CD4-positive, alpha-beta T cell treated with Interleukin-10 for 1 hour (primary cell): ENCODE results near the gene GRIA3.
"Not testable (repeated sequence)": the region's sequence is repeated elsewhere in the genome, so short reads cannot be mapped to it uniquely, and the experiment has no call there.

Experiments
- DNase-seq: peaks from one replicate; pipeline ENCODE4 v3.0.0-alpha.2; 2020

Gene GRIA3

GRCh38 chrX:123277347-123277746 is 93.3 kb downstream of the GRIA3 start:
- DNase-seq = no peak

- DNase-seq = no peak
Observed at GRCh38 chrX:123277821-123278220, 93.7 kb downstream of the GRIA3 start.

DNA sequence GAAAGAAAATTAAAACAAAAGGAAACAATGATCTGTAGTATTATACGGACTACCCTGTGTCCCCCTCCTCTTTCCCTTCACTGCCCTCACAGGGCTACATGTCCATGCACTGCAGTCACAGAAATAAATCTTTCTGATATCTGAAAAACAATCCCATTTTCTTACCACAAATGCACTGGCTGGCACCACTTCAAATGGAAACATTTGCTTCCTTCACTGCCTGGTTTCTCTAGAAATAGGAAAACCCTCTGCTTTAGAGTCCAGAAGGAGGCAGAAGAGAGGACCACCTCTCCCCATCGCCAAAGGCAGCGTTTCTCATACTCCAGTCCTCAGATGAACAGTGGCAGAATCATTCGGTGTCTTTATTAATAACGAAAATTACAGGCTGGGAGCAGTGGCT is 98.2 kb downstream of the GRIA3 start:
- no peak for DNase-seq

DNA sequence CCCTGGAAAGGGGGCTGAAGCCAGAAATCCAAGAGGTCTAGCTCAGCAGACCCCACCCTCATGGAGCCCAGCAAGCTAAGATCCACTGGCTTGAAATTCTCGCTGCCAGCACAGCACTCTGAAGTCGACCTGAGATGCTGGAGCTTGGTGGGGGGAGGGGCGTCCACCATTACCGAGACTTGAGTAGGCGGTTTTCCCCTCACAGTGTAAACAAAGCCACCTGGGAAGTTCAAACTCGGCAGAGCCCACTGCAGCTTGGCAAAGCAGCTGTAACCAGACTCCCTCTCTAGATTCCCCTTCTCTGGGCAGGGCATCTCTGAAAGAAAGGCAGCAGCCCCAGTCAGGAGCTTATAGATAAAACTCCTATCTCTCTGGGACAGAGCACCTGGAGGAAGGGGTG is 99.3 kb downstream of the GRIA3 start:
- DNase-seq = not testable (repeated sequence)

- DNase-seq = no peak
Observed at GRCh38 chrX:123291623-123292022, 107.5 kb downstream of the GRIA3 start.

- DNase-seq = no peak
Observed at GRCh38 chrX:123298026-123298425, 113.9 kb downstream of the GRIA3 start.

GRCh38 chrX:123303429-123303828 is 119.4 kb downstream of the GRIA3 start:
- no peak for DNase-seq

- no peak for DNase-seq
Observed at GRCh38 chrX:123308658-123309057, 124.6 kb downstream of the GRIA3 start.

DNA sequence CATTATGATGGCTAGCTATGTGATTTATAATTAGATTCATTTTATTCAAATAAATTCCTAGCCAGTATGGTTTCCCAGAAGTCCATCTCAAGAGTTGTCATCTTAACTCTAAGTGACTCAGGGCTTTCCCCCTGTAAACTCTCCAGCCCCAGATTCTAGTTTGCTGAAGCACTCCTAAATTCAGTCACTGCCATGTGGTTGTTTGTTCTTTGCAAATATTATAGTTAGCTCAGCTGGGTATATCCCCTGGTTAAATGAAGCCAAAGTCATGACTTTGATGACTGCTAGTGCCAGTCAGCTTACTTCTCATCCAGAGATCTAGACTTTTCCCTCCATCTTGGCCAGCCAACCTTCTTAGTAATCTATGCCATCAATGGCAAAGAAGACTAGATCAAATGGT is 126.0 kb downstream of the GRIA3 start:
- DNase-seq = no peak

GRCh38 chrX:123311486-123311885 is 127.4 kb downstream of the GRIA3 start:
- DNase-seq = no peak

- no peak for DNase-seq
Observed at GRCh38 chrX:123313486-123313885, 129.4 kb downstream of the GRIA3 start.

GRCh38 chrX:123320622-123321021 is 136.5 kb downstream of the GRIA3 start:
- DNase-seq = no peak

DNA sequence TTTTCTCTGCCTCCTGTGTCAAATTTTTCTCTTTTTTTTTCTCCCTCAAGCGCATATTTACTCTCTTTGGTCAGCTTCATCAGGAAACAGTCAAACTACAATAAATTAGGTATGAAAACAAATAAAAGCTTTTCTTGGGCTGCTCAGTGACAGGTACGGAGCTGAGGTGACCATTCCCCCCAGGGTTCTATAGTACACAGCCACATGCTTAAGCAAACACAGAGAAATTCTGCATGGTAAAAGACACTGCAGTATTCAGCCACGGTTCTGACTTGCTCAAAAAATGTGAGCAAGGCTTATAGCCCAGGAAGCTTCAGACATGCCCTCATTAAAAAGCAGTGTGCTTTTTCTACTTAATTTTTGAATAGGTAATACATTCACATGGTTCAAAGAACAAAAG is 138.5 kb downstream of the GRIA3 start:
- DNase-seq = no peak

DNA sequence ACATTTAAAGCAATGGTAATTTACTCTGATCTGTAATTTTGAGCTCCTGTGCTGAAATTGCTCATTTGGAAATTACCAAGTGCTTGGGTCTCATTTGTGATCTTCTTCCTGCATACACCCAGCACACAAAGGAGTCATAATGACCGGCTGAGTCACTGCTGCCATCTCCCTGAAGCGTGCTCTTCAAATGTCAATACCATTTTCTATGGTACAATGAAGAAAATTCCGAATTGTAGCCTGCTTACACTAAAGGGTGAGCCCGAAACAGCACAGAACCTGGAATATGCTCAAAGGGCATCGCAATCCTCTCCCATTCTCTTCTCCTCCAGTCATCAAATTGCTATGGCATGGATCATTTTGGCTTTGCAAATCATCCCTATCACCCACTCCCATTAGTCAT is 140.5 kb downstream of the GRIA3 start:
- no peak for DNase-seq

DNA sequence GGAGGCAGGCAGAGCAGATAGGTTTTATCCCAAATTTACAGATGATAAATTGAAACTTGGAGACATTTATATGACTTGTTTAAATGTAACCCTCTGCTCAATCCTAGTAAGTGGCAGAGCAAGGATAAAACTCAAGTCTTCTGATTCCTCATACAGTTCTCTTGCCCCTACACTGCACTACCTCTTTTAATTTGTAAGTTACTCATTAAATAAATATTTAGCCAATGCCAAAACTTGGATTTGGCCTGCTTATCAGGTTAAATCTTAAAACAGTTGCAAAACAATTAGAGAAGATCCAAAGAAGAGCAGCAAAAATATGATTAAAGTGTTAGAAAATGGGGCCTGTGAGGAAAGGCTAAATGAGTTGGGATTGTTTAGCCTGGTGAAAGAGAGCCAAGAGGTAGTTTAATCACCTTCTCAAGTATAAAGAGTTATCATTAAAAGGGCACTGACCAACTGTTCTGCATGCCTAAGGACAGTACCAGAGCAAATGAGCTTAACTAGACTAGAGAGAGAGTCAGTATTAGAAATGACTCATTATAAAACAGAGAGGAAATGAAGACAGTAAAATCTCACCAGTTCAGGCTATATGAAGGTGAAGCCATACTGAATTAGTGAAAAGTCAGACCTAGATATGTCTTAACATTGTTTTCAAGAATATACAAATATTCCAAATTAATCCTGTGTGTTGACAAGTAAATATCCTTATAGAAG is 146.3 kb downstream of the GRIA3 start:
- no peak for DNase-seq

DNA sequence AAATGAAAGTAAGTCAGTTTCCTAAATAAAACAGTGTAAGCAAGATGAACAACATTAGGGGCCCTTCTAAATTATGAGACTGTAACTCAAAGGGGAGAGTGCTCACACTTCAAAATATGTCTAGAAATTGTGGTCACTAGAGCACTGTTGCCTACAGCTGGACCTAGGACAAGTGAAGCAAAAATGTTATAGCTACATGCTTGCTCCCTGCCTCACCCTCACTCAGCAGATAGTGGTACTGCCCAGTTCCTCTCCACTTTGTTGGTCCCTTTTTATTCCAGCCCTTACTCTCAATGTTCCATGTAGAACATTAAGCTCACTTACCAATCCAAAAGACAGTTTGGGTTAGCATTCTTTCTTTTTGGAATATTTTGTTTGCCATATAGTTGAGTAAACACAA is 147.3 kb downstream of the GRIA3 start:
- no peak for DNase-seq

- DNase-seq = no peak
Observed at GRCh38 chrX:123331859-123332258, 147.8 kb downstream of the GRIA3 start.

GRCh38 chrX:123336666-123337065 is 152.6 kb downstream of the GRIA3 start:
- no peak for DNase-seq

DNA sequence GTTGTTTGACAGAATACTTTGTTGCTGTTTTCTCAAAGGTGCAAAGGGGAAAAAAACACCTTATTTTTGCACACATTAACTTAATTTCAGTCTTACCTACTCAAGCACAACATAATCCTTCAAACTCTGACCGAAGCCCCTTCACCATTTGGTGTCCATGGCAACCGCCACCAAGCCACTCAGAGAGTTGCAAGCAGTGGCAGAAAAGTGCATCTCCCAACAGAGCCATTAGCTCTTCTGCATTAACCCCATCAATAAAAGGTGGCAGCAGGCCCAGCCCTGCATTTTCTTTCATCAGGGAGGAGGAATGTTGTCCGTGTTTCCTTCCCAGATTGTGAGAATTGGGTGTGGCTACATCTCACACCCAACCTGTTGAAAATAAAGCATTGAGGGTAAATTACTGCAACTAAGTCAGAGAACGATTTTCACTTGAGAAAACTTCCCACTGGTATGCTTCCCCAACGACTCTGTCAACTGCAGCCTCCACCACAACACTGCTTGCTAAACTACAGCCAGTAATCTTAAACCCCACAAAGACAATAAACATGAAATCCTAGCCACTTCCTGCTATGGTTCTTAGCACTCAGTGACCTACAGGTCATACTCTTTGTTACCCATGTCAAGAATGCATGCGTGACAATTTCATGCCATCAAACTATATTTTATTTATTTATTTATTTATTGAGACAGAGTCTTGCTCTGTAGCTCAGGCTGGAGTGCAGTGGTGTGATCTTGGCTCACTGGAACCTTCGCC is 154.0 kb downstream of the GRIA3 start:
- no peak for DNase-seq

GRCh38 chrX:123339221-123339905 is 155.3 kb downstream of the GRIA3 start:
- no peak for DNase-seq

GRCh38 chrX:123340696-123341095 is 156.6 kb downstream of the GRIA3 start:
- no peak for DNase-seq

DNA sequence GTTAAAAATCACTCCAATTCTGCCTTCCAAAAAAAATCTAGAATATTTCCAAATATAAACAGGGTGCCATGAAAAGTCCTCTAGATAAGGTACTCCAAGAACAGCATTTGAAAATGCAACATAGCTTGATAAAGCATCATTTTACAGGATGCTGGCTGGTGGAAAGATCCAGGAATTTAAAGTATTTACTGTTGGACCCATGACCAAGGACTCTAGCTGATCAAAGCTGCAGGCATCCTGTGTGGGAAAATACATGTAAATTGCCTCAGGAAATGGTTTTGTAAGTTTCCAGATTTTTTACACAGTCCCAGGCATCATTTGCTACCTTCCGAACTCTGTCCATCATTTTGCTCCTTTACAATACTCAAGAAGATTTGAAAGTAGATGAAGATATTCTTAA is 164.4 kb downstream of the GRIA3 start:
- no peak for DNase-seq

DNA sequence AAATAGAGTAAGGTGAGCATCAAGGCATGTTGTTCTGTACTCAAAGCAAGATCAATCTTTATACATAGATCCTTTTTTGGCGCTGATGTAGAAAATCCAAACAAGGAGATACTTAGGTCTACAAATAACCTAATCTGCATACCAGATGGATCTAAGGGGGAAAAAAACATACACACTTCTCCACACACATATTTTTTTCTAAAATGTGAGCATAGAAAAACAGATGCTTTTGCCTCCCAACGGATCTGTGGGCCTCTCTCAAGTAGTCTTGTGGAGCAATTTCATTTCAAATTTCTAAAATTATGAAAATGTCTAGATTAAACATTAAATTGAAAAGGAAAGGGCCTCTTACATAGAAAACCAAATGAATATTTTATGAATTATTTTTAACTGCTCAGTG is 166.1 kb downstream of the GRIA3 start:
- no peak for DNase-seq

GRCh38 chrX:123357941-123358340 is 173.9 kb downstream of the GRIA3 start:
- no peak for DNase-seq
